A549 treated with Mapracorat at 1 μM for 4 hours (cell line): Measurements from ENCODE around the gene GALE. TPM values are rescaled to one million over a fixed set of nuclear protein-coding genes. Genes with fewer than 3 reads are reported as not detected.

ENCODE experiments used
- total RNA-seq: library from RNA; stranded (reverse); fragments of 200-300 nt; extraction: Qiagen RNA extraction; gene quantifications from 5 replicates; pipeline ENCODE4 v1.2.3, GENCODE V29; 2022

The GALE gene
- 69.6 to 81.9 TPM (median 76.4 TPM) in 5 replicates for total RNA-seq

DNA sequence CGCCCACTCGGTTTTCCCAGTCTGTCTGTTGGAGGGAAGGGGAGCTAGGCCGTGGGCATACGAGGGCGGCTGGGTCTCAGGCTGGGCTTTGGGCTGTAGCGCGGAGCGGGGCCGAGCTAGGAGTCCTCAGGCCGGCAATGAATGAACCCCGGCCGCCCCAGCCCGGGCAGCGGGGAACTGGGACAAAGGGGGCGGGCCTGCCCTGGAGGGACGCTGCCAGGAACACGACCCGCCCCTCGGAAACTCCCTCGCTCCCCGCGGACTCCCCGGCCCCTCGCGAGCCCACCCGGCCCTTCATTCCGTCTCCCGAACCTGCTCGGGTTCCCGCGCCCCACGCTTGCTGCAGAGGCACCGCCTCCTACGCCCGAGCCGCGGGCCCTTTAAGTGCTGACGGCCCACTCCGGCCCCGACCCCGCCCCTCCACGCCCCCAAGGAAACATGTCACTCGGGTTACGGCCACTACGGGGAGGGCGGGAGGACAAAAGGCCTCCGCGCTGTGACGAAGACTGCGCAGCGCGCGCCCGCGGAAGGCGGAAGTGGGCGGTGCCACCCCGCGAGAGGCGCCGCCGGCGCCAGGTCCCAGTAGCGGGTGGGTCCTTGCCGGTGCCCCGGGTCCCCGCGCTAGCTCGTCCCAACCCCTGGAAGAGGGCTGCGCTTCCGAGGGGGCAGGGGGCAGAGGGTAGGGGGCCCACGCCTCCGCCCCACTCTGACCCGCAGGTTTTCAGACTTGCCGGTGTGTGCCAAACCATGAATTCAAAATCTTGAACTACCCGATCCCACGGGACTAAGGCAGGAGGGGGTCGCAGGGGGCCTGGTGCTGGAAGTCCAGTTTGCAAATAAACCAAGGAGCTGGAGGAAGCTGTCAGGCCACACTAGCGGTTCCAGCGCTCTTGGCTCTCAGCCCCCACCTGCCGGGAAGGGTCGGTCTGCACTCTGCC is at the start of gene GALE:
GALE (minus strand) TSS at position 355 of the 938 bp plus-strand sequence. CDS start 1,747 bp downstream, outside the sequence.

DNA sequence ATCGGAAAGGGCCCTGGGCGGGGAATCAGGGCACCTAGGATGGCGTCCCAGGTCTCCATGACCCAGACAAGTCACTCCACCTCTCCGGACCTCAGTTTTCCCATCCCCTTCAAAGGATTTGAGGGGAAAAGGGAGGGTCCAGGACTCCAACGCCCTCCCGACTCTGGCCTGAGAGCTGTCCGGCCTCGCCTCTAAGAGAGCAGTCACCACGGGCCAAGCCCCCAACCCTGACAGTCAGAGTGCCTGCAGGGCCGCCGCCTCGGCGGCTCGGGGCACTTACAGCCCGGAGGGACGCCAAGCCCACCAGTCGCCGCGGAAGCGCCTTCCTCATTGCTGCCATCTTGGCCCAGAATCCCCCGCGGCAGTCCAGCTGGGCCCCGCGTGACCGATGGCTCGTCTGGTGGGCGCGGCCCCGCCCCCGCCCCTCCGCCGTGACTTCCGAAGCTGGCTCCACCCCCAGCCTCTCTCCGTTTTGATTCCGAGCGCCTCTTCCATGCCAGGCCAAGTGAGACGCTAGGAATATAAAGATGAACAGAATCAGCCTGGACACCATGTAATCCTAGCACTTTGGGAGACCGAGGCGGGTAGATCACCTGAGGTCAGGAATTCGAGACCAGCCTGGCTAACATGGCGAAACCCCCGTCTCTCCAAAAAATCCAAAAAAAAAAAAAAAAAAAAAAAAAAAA is 24.7 kb upstream of the GALE start, which contains the start of gene HMGCL:
HMGCL (minus strand) TSS at position 354 of the 686 bp plus-strand sequence; CDS start at position 340, 14 bp downstream.

GRCh38 chr1:23790696-23791515 is 9.6 kb downstream of the GALE start, which contains the start of gene LYPLA2:
Gene LYPLA2, plus strand, starts transcription at chr1:23791145. Its CDS starts 1,538 bp downstream, at chr1:23792683.

GRCh38 chr1:23777979-23778814 is 22.4 kb downstream of the GALE start, which contains the start of gene PITHD1:
Gene PITHD1, plus strand, starts transcription at chr1:23778418. Its CDS starts 98 bp downstream, at chr1:23778516.

Other genes starting within 250 kb of the GALE start
- 304 to 431 TPM (median 389 TPM) in 5 replicates for gene ID3, start 241.3 kb downstream of the GALE start, total RNA-seq
- 1,312 to 1,595 TPM (median 1,410 TPM) in 5 replicates for gene RPL11, start 108.9 kb downstream of the GALE start, total RNA-seq
- 26.1 to 31.0 TPM (median 27.8 TPM) in 5 replicates for gene ELOA, start 57.3 kb downstream of the GALE start, total RNA-seq
- gene PITHD1, start 22.3 kb downstream of the GALE start, total RNA-seq: 29.8 to 36.1 TPM (median 31.5 TPM) in 5 replicates
- 54.7 to 57.9 TPM (median 55.0 TPM) in 5 replicates for gene LYPLA2, start 9.6 kb downstream of the GALE start, total RNA-seq
- 12.1 to 14.9 TPM (median 13.5 TPM) in 5 replicates for gene HMGCL, start 24.7 kb upstream of the GALE start, total RNA-seq
- gene FUCA1, start 67.5 kb upstream of the GALE start, total RNA-seq: 9.4 to 11.7 TPM (median 9.9 TPM) in 5 replicates
- not detected in 5 replicates for gene CNR2, start 112.6 kb upstream of the GALE start, total RNA-seq
- gene PNRC2, start 159.1 kb upstream of the GALE start, total RNA-seq: 29.3 to 35.6 TPM (median 33.0 TPM) in 5 replicates
- gene SRSF10, start 179.6 kb upstream of the GALE start, total RNA-seq: 84.9 to 96.1 TPM (median 92.9 TPM) in 5 replicates